Measurements from ENCODE around the gene NR6A1. TPM values are rescaled to one million over a fixed set of nuclear protein-coding genes. Genes with fewer than 3 reads are reported as not detected.

NR6A1 gene
- total RNA-seq, 1 donor from 2014 or later, result 0.81 TPM

GRCh38 chr9:124479371-124479770, 291.7 kb downstream of the NR6A1 start:
- intact Hi-C loops (cut with micrococcal nuclease), result no loop called here

- intact Hi-C loops (cut with micrococcal nuclease), result no loop called here
Observed at GRCh38 chr9:124478354-124478753, 292.8 kb downstream of the NR6A1 start.

DNA sequence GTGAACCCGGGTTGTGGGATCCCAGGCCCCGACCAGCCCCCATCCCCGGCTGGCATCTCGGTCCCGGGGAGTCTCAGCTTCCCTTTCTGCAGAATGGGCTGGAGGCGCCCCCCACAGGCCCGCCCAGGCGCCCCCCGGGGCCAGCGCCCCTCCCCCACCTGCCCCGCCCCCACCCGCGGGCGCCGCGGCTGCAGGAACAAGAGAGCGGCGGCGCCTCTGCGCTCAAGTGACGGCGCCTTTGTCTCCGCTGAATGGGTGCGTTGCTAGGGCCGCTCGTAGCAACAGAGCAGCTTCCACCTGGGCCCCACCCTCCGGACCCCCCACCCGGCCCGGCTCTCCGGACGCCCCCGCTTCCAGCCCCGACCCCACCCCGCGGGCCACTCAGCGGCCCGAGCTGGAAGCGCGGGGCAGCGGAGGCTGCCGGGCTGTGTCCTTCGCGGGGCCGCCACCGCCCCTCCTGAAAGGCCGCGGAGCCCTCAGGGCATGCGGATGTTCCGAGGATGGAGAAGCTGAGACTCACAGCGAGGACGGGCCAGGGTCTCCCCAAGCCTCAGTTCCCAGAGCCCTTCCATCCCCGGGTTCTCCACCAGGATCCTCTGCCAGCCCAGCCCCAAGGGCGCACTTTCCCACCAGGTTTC, 293.3 kb downstream of the NR6A1 start:
- intact Hi-C loops (cut with micrococcal nuclease), result no loop called here

DNA sequence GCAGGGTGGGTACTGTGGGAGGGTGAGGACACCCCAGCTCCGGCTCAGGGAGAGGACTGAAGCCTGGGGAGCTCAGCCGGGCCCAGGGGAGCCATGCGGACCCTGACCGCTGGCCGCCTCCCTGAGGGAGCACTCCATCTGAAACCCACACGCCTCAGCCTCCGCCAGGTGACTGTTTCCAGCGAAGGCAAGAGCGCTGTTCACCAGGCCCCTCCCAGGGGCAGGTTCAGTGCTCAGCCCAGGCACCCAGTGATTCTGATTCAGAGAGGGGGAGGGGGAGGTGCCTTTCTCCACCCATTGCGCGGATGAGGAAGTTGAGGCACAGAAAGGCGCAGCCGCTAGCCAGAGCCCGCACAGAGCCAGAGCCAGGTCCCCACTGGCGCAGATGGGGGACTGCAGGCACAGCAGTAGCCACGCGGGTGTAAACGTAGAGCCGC, 293.9 kb downstream of the NR6A1 start:
- intact Hi-C loops (cut with micrococcal nuclease), result no loop called here

GRCh38 chr9:124475868-124476690, 295.0 kb downstream of the NR6A1 start:
- intact Hi-C loops (cut with micrococcal nuclease), result no loop called here

- intact Hi-C loops (cut with micrococcal nuclease), result no loop called here
Observed at GRCh38 chr9:124475158-124475867, 295.8 kb downstream of the NR6A1 start.

- intact Hi-C loops (cut with micrococcal nuclease), result no loop called here
Observed at GRCh38 chr9:124474151-124474550, 297.0 kb downstream of the NR6A1 start.

GRCh38 chr9:124473310-124473709, 297.8 kb downstream of the NR6A1 start:
- intact Hi-C loops (cut with micrococcal nuclease), result no loop called here

- intact Hi-C loops (cut with micrococcal nuclease), result no loop called here
Observed at GRCh38 chr9:124472770-124473169, 298.3 kb downstream of the NR6A1 start.

- intact Hi-C loops (cut with micrococcal nuclease), result no loop called here
Observed at GRCh38 chr9:124471761-124472160, 299.4 kb downstream of the NR6A1 start.

DNA sequence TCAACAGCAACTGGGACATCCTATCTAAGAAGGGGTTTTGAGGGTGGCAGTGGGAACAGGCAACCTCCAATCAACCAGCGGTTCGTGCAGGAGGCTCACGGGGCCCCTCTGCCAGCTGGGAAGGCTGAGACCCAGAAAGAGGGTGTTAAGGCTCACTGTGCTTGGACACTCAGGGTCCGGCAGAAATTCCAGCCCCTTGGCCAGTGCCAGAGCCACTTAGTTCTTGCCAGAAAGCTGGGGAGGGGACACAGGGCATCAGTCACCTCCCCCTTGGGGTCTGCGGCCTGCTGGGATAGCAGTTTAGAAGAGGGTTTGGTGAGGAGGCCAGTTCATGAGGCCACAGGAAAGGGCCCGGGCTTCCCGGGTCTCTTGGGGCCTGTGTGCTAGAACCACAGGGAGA, 300.4 kb downstream of the NR6A1 start:
- intact Hi-C loops (cut with micrococcal nuclease), result no loop called here

GRCh38 chr9:124470306-124470705, 300.8 kb downstream of the NR6A1 start:
- intact Hi-C loops (cut with micrococcal nuclease), result no loop called here

DNA sequence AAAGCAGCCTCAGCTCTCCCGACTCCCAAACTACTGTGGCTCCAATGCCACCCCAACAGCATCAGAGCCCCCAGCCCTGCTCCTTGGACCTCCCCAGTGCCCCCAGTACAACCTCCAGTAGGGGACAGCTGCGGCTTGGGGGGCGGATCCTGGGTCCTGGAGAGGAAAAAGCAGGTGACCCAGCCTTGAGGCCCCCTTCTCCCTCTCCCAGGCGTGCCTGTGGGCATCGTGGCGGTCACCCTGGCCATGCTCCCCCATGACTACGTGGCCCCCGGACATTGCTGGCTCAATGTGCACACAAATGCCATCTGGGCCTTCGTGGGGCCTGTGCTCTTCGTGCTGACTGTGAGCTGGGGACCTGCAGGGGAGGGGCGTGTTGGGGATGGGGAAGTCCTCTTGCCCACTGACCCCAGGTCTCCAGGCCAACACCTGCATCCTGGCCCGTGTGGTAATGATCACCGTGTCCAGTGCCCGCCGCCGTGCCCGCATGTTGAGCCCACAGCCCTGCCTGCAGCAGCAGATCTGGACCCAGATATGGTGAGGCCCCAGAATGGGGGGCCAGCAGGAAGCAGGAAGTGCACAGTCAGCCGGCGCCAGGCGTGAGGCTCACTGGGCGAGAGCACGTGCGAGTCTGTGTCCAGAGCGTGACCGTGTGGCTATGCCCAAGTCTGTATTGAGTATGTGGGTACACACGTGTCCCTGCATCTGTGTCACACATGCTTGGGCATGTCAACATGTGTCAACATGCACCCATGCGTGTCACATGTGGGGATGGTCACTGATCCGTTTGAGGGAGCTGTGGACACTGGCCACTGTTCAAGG, 301.9 kb downstream of the NR6A1 start:
- intact Hi-C loops (cut with micrococcal nuclease), result no loop called here

GRCh38 chr9:124468061-124468740, 302.9 kb downstream of the NR6A1 start:
- intact Hi-C loops (cut with micrococcal nuclease), result no loop called here

DNA sequence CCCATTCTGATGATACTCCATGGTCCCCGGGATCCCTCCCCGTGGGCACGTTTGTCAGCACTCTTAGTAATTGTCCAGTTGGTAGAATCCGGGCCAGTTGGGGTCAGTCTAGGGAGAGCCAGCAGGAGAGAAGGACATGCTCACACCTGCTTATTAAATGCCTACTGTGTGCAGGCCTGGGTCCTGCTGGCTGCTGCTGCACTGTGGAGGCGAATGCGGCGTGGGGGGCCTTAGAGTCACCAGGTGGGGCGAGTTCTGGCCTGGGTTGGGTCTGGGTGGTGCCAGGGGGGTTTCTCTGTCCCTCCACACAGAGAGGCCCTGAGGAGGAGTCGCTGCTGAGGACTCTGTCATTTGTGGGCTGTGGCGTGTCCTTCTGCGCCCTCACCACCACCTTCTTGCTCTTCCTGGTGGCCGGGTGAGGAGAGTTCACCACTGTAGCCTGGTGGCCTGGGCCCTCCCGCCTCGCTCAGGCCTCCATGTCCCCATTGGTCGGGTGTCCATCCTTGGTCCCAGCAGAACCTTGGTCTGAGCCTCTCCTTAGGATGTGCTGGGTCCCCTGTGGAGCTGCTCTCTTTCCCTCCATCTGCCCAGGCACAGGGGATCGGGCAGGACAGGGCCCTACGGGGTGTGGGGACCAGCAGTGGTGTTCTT, 303.6 kb downstream of the NR6A1 start:
- intact Hi-C loops (cut with micrococcal nuclease), result no loop called here

Other genes starting within 250 kb of the NR6A1 start
- gene OLFML2A, start 5.8 kb upstream of the NR6A1 start, total RNA-seq, result 0.07 TPM in 1 of 2 replicates, not detected in the other
- not detected in 2 replicates for gene WDR38, start 82.1 kb upstream of the NR6A1 start, total RNA-seq
- gene RPL35, start 90.6 kb upstream of the NR6A1 start, total RNA-seq, result 1,214 and 1,231 TPM in 2 replicates
- gene ARPC5L, start 90.8 kb upstream of the NR6A1 start, total RNA-seq, result 76.6 and 81.1 TPM in 2 replicates
- gene GOLGA1, start 169.8 kb upstream of the NR6A1 start, total RNA-seq, result 17.8 and 18.4 TPM in 2 replicates

All from T-helper 1 cell treated with Interleukin-12 subunit alpha and Interleukin-12 subunit beta and Interleukin-4 antibody, amounts not matched to agents 30 ng/mL and 1 ng/mL, for 36 hours (primary cell).